GM21390 (cell line): ENCODE results near the gene ARPC1A.
"Not testable (repeated sequence)": the region's sequence is repeated elsewhere in the genome, so short reads cannot be mapped to it uniquely, and the experiment has no call there.

Experiments
- ATAC-seq: cut with Tn5 transposase; IDR thresholded peaks from one replicate; pipeline ENCODE4 v1.9.1; 2021; ENCODE audit not compliant: unreplicated experiment

ARPC1A gene

GRCh38 chr7:99325592-99326407 is at the start of gene ARPC1A:
Gene ARPC1A, plus strand, starts transcription at chr7:99325898. Its CDS starts 7,456 bp downstream, at chr7:99333354.
- peak; percentile 85 for ATAC-seq

DNA sequence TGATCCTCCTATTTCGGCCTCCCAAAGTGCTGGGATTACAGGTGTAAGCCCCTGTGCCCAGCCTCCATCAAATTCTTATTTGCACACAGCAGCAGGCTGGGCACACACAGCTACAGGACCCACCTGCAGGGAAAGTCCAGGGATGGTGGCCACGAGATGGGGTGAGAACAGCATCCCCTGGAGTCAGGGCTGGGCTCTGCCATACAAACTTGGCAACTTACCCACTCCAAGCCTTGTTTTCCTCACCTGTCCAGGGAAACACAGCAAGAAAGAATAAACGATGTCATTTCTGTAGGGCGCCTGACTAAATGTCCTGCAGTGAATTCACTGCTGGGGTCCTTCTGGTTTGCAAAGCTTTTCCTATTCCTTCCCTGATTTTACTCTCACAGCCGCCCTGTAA is 47.5 kb upstream of the ARPC1A start:
- no peak for ATAC-seq

GRCh38 chr7:99284165-99284564 is 41.5 kb upstream of the ARPC1A start:
- not testable (repeated sequence) for ATAC-seq

DNA sequence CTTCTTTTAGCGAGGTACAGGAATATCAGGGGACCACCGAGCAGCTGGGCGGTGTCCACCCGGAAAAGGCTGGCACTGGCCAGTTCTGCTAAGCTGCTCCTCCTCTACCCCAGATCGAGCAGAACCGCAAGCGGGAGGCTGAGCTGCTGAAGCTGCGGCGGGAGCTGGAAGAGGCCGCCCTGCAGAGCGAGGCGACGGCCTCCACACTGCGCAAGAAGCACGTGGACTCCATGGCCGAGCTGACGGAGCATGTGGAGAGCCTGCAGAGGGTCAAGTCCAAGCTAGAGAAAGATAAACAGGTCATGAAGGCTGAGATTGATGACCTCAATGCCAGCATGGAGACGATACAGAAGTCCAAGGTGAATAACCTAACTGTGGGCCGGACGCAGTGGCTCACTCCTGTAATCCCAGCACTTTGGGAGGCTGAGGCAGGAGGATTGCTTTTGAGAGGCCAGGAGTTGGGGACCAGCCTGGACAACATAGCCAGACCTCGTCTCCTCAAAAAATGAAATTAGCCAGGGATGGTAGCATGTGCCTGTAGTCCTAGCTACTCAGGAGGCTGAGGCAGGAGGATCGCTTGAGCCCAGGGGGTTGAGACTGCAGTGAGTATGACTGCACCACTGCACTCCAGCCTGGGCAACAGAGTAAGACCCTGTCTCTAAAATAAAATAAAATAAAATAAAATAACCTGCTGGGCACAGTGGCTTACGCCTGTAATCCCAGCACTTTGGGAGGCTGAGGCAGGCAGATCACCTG is 37.7 kb upstream of the ARPC1A start:
- no peak for ATAC-seq

- ATAC-seq, result no peak
These were observed 36.5 kb upstream of the ARPC1A start for GRCh38 chr7:99289185-99289584.

DNA sequence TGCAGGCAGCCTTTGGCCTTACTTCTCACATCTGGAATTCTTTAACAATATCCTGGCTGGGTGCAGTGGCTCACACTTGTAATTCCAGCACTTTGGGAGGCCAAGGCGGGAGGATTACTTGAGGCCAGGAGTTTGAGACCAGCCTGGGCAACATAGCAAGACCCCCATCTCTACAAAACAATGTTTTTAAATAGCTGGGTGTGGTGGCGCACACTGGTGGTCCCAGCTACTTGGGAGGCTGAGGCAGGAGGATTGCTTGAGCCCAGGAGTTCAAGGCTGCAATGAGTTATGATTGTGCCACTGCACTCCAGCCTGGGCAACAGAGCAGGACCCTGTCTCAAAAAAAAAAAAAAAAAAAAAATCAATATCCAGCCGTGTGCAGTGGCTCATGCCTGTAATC is 35.5 kb upstream of the ARPC1A start:
- ATAC-seq, result not testable (repeated sequence)

DNA sequence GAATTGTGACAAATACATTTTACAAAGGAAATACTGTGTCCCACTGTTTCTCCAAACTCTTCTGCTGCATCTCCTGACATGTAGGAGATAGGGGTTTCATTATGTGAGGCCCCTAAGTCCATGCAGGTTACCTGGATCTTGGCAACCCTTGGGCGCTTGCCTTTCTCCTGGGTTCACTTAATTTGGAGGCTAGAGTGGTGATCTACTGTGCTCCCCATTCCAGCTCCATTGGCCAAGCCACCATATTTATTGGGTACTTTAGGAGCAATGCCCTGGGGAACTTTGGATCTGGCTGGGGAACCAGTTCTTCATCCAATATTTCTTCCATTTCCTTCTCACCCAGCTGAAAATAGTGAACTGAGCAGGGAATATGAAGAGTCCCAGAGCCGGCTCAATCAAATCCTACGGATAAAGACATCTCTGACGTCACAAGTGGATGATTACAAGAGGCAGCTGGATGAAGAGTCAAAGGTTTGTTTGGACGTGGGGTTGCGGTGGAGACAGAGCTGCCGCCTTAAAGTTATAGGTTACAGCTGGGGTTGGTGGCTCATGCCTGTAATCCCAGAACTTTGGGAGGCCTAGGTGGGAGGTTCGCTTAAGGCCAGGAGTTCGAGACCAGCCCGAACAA is 34.6 kb upstream of the ARPC1A start:
- no peak for ATAC-seq

DNA sequence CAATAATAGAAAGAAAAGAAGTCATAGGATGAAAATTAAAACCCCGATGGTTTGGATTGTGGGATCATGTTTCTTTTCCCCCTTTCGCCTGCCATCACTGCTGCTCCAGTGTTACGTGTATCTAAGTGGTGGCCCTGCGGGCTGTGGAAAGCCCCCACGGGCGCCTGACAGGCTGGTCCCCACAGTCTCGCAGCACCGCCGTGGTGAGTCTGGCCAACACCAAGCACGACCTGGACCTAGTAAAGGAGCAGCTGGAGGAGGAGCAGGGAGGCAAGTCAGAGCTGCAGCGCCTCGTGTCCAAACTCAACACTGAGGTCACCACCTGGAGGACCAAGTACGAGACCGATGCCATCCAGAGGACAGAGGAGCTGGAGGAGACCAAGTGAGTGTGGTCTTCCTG is 33.6 kb upstream of the ARPC1A start:
- no peak for ATAC-seq

DNA sequence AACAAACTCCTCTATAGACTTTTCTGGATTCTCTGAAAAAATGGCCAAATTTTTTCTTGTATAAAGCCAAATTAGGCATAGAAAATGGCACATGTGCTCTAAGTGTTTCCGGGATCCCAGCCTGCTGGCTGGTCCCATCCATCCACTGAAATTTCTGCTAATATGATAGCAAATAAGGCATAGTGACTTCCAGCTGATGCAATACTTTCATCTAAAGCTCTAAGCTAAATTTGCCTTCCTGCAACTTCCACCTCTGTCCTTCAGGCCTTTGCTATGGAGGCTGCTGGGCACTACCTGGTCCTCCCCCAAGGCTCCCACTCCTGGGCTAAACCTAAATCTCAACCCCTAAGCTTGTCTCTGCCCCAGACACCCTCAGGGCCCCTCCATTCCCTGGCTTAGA is 32.5 kb upstream of the ARPC1A start:
- ATAC-seq, result no peak

- no peak for ATAC-seq
These were observed 32.0 kb upstream of the ARPC1A start for GRCh38 chr7:99293650-99294049.

DNA sequence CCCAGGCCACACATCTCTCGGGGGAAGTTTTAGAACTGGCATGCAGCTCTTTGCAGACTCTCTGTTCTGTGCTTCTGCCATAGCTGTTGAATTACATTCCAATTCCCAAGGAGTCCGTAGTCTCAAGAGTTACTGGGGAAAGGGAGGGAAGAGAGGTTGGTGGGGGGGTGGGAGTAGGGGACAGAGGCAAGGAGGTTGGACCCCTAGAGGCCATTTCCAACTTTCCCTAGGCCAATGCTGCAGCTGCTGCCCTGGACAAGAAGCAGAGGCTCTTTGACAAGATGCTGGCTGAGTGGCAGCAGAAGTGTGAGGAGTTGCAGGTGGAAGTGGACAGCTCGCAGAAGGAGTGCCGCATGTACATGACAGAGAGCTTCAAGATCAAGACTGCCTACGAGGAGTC is 29.2 kb upstream of the ARPC1A start:
- ATAC-seq, result no peak

- ATAC-seq, result no peak
These were observed 24.2 kb upstream of the ARPC1A start for GRCh38 chr7:99301496-99301895.

DNA sequence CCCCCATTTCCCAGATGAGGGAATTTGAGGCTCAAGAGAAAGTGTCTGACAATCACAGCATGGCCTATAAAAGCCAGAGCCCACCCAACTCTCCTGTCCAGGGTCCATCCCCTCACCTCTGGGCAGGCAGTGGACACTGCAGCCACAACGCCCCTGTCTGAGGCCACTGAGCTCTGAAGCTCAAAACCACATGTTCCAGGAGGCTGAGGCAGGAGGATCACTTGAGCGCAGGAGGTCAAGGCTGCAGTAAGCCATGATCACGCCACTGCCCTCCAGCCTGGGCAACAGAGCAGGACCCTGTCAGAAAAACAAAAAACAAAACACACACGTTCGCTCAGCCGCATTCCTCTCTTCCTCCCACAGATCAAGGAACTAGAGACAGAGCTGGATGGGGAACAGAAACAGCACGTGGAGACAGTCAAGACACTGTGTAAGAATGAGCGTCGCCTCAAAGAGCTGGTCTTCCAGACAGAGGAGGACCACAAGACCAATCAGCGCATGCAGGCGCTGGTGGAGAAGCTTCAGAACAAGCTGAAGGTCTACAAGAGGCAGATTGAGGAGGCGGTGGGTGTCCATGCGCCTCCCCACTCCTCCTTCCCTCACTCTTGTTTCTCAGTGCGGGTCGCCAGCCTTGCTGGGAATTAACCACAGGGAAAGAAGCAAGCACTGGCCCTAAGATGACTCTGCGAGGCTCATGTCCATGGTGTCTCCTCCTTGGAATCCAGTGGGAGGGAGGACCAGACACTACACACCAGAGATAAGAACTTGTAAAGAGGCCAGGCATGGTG is 20.0 kb upstream of the ARPC1A start:
- ATAC-seq, result no peak

GRCh38 chr7:99308461-99309074 is 17.1 kb upstream of the ARPC1A start:
- no peak for ATAC-seq

GRCh38 chr7:99309111-99309510 is 16.6 kb upstream of the ARPC1A start:
- no peak for ATAC-seq

DNA sequence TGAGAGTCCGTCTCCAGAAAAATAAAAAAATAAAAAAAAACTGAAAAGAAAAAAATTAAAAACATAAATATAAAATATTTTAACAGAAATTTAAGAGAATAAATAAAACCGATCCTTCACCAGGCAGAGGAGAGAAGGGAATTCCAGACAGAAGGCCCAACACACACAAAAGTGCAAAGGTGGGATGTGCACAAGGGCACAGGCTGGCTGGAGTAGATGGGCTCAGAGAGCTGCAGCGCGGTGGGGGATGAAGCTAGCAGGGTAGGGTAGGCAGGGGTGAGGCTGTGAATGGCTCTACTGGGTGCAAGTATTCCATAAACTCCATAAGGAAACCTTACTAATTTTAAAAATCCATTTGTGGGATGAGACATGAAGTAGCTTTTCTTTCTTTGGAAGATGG is 15.7 kb upstream of the ARPC1A start:
- ATAC-seq, result no peak

DNA sequence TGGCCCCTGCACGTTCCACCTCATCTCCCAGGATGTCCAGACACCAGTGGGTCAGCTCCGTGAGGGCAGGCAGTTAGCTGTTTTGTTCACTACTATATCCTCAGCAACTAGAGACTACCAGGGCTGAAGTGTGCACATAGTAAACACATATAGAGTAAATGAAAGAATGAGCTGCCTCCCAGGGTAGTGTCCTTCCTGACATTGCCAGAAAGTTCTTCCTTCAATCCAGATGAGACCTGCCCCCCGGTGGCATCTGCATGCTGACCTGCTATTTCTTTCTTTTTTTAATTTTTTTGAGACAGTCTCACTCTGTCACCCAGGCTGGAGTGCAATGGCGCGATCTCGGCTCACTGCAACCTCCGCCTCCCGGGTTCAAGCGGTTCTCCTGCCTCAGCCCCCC is 14.0 kb upstream of the ARPC1A start:
- no peak for ATAC-seq

- peak; percentile 57 for ATAC-seq
These were observed 13.1 kb upstream of the ARPC1A start for GRCh38 chr7:99312316-99313203.

DNA sequence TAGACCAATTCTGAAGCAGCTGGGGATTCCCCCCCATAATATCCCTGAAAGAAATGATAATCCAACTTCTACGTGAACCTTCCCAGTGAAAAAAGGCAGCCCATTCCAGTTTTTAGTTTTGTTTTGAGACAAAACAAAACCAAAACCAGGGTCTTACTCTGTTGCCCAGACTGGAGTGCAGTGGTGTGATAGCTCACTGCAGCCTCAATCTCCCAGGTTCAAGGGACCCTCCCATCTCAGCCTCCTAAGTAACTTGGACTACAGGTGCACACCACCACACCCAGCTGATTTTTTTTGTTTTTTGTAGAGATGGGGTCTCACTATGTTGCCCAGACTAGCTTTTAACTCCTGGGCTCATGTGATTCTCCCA is 12.5 kb upstream of the ARPC1A start:
- ATAC-seq, result no peak

- ATAC-seq, result no peak
These were observed 11.2 kb upstream of the ARPC1A start for GRCh38 chr7:99314504-99314903.
